K562 (cell line): ENCODE measurements around the gene COQ7. TPM values are rescaled to one million over a fixed set of nuclear protein-coding genes. Genes with fewer than 3 reads are reported as not detected.

Experiments used
- ATAC-seq: fragments of 200-7000 bp; cut with Tn5 transposase; 3 replicates; pipeline ENCODE4 v1.9.1; 2020; ENCODE audit warnings: moderate library complexity
- BruUV-seq: library from RNA; stranded (reverse); fragments of 400-500 nt; replicated peaks from 2 replicates; lab custom pipeline; 2021; lab: Mats Ljungman, UMichigan
- CTCF ChIA-PET: fragments of 300-600 bp; formaldehyde crosslinking; extraction: SDS; loops from one replicate; lab custom pipeline; 2021; ENCODE audit warnings: low intra/inter-chr PET ratio; lab: Yijun Ruan, JAX
- POLR2A ChIA-PET: fragments of 300-600, 350-650 bp; sonication (Branson Sonifier 250); formaldehyde crosslinking; extraction: SDS; loops from one replicate; lab custom pipeline; 2021; ENCODE audit warnings: antibody characterized with exemption, inconsistent platforms; lab: Yijun Ruan, JAX
- DNase-seq, 4 experiments: peaks; one replicate each; pipeline versions ENCODE4 v3.0.0 to v3.0.0-alpha.2; 2011 to 2018; ENCODE audit warnings: low spot score in 3 of 4, mixed read lengths in 3 of 4; ENCODE audit errors: extremely low read depth in 1 of 4
- FAIRE-seq: peaks from 2 replicates; lab custom pipeline; 2011; peaks lifted over from hg19 to GRCh38; lab: Jason Lieb, UNC
- H2AFZ ChIP-seq: 2 replicates; pipeline ENCODE4 v1.6.0; 2011; ENCODE audit warnings: low read depth, low read length, control low read depth, inconsistent platforms
- H3K27ac ChIP-seq: fragments of 200-600 bp; 3 replicates; pipeline ENCODE4 v1.8.0; 2011; ENCODE audit warnings: low read depth, mild to moderate bottlenecking, control low read depth, inconsistent platforms, low read length, moderate library complexity, mixed read lengths; ENCODE audit errors: extremely low read depth
- H3K27me3 ChIP-seq, 2 experiments: fragments of 300-600 bp in 1 of 2; 2 replicates in 1 of 2; 3 replicates in 1 of 2; pipeline versions ENCODE4 v1.6.0 to v1.8.0; 2011; ENCODE audit warnings: inconsistent platforms in 2 of 2, low read length in 2 of 2, mild to moderate bottlenecking in 1 of 2, mixed read lengths in 1 of 2, moderate library complexity in 1 of 2; ENCODE audit not compliant: control insufficient read depth in 2 of 2, insufficient read depth in 2 of 2
- H3K36me3 ChIP-seq: fragments of 300-600 bp; 3 replicates; pipeline ENCODE4 v1.8.0; 2011; ENCODE audit warnings: mild to moderate bottlenecking, low read length, inconsistent platforms; ENCODE audit not compliant: control insufficient read depth, insufficient read depth
- H3K4me1 ChIP-seq, 2 experiments: fragments of 200-600 bp in 1 of 2; replicated peaks in 1 of 2; 2 replicates in 1 of 2; 3 replicates in 1 of 2; pipeline versions ENCODE4 v1.5.1 to v1.8.0; 2011; ENCODE audit warnings: inconsistent platforms in 2 of 2, low read length in 2 of 2, mild to moderate bottlenecking in 1 of 2, mixed read lengths in 1 of 2, moderate library complexity in 1 of 2; ENCODE audit not compliant: control insufficient read depth in 2 of 2, insufficient read depth in 2 of 2
- H3K4me2 ChIP-seq: 2 replicates; pipeline ENCODE4 v1.6.1; 2011; ENCODE audit warnings: low read length, control low read depth, inconsistent platforms, mixed read lengths; ENCODE audit not compliant: insufficient read depth
- H3K4me3 ChIP-seq: fragments of 200-600 bp; sonication (generic), shearing (Covaris generic); 2 replicates; pipeline ENCODE4 v1.5.1; 2016; ENCODE audit warnings: control low read depth, inconsistent platforms
- H3K79me2 ChIP-seq: fragments of 200-600 bp; 3 replicates; pipeline ENCODE4 v1.8.0; 2011; ENCODE audit warnings: low read length, inconsistent platforms; ENCODE audit not compliant: control insufficient read depth, insufficient read depth
- H3K9ac ChIP-seq, 2 experiments: 2 replicates each; pipeline versions ENCODE4 v1.6.0 to v1.6.1; 2011; ENCODE audit warnings: low read depth in 2 of 2, low read length in 2 of 2, control low read depth in 1 of 2, inconsistent platforms in 1 of 2, mild to moderate bottlenecking in 1 of 2, mixed read lengths in 1 of 2; ENCODE audit not compliant: insufficient read depth in 1 of 2
- H3K9me1 ChIP-seq: one replicate; pipeline ENCODE4 v1.6.0; 2011; ENCODE audit warnings: inconsistent platforms, mild to moderate bottlenecking, low read length, moderate library complexity; ENCODE audit not compliant: control insufficient read depth, insufficient read depth
- H3K9me3 ChIP-seq: replicated peaks from 2 replicates; pipeline ENCODE4 v1.5.1; 2011; ENCODE audit warnings: low read depth, low read length, inconsistent platforms; ENCODE audit not compliant: control insufficient read depth, insufficient read depth
- H4K20me1 ChIP-seq: replicated peaks from 2 replicates; pipeline ENCODE4 v1.6.1; 2011; ENCODE audit warnings: low read length, inconsistent platforms, mixed read lengths; ENCODE audit not compliant: control insufficient read depth, insufficient read depth
- ARNT ChIP-seq, 2 experiments: fragments of 450-650 bp; IDR thresholded peaks; 2 replicates each; pipeline ENCODE4 v1.6.1; 2016; ENCODE audit warnings: mild to moderate bottlenecking in 1 of 2
- BRF1 ChIP-seq: IDR thresholded peaks from 3 replicates; pipeline ENCODE4 v1.6.1; 2011; ENCODE audit warnings: borderline replicate concordance, mild to moderate bottlenecking; ENCODE audit not compliant: insufficient read length; ENCODE audit errors: extremely low read depth
- CSDE1 ChIP-seq, 2 experiments: fragments of 450-650 bp; IDR thresholded peaks; 2 replicates each; pipeline ENCODE4 v1.6.1; 2016; ENCODE audit warnings: mild to moderate bottlenecking in 1 of 2
- EGR1 ChIP-seq: fragments of 450-650 bp; conservative IDR thresholded peaks from 2 replicates; pipeline ENCODE4 v1.6.1; 2017; ENCODE audit warnings: mild to moderate bottlenecking
- GMEB1 ChIP-seq: fragments of 250-450 bp; sonication (Bioruptor Pico); IDR thresholded peaks from 2 replicates; pipeline ENCODE4 v1.4.0; 2020; ENCODE audit warnings: mild to moderate bottlenecking
- JUN ChIP-seq, 2 experiments: sonication (generic) in 1 of 2; formaldehyde crosslinking in 1 of 2; IDR thresholded peaks; 2 replicates each; pipeline versions ENCODE4 v1.6.1 to v1.8.0; 2012 to 2022; ENCODE audit warnings: borderline replicate concordance in 2 of 2, mild to moderate bottlenecking in 2 of 2, improper control_type of control experiment in 1 of 2, low read depth in 1 of 2, low read length in 1 of 2, missing genetic modification reagents in 1 of 2
- KDM5B ChIP-seq: fragments of 200-600 bp; sonication (generic); IDR thresholded peaks from 2 replicates; pipeline ENCODE4 v1.6.1; 2012; ENCODE audit warnings: low read depth, mild to moderate bottlenecking, moderate library complexity, low read length, control low read depth, inconsistent platforms; ENCODE audit not compliant: insufficient replicate concordance
- KLF1 ChIP-seq: fragments of 450-650 bp; IDR thresholded peaks from 2 replicates; pipeline ENCODE4 v1.6.1; 2016; ENCODE audit warnings: missing genetic modification characterization, missing compliant biosample characterization
- MAFG ChIP-seq: fragments of 450-650 bp; conservative IDR thresholded peaks from 2 replicates; pipeline ENCODE4 v1.6.1; 2016; ENCODE audit warnings: missing genetic modification characterization, missing compliant biosample characterization
- MLLT1 ChIP-seq, 2 experiments: fragments of 450-650 bp; IDR thresholded peaks; 2 replicates each; pipeline ENCODE4 v1.6.1; 2016
- POLR2A ChIP-seq: fragments of 450-650 bp; conservative IDR thresholded peaks from 2 replicates; pipeline ENCODE4 v1.6.1; 2016
- SRSF1 ChIP-seq: fragments of 200-400 bp; formaldehyde crosslinking; IDR thresholded peaks from 2 replicates; pipeline ENCODE4 v1.6.1; 2017; ENCODE audit warnings: mild to moderate bottlenecking, low read depth, low read length, moderate library complexity
- SRSF7 ChIP-seq: fragments of 200-400 bp; formaldehyde crosslinking; optimal IDR thresholded peaks from 2 replicates; pipeline ENCODE3; 2017; ENCODE audit warnings: mild to moderate bottlenecking, low read depth, low read length
- SUPT5H ChIP-seq: fragments of 450-650 bp; IDR thresholded peaks from 2 replicates; pipeline ENCODE4 v1.6.1; 2016
- ZC3H8 ChIP-seq: fragments of 450-650 bp; IDR thresholded peaks from 2 replicates; pipeline ENCODE4 v1.6.1; 2017
- ZFP30 ChIP-seq: fragments of 250-450 bp; sonication (Bioruptor Pico); IDR thresholded peaks from 2 replicates; pipeline ENCODE4 v1.8.0; 2022; ENCODE audit warnings: moderate library complexity, mild to moderate bottlenecking, inconsistent platforms, borderline replicate concordance
- ZFP91 ChIP-seq: sonication (generic); formaldehyde crosslinking; IDR thresholded peaks from 2 replicates; pipeline ENCODE4 v1.8.0; 2022; ENCODE audit warnings: mild to moderate bottlenecking, missing genetic modification reagents
- ZFX ChIP-seq: sonication (generic); formaldehyde crosslinking; IDR thresholded peaks from 2 replicates; pipeline ENCODE4 v1.8.0; 2022; ENCODE audit warnings: mild to moderate bottlenecking, missing genetic modification reagents, moderate library complexity
- ZNF583 ChIP-seq: fragments of 250-450 bp; sonication (Bioruptor Pico); IDR thresholded peaks from 2 replicates; pipeline ENCODE4 v1.4.0; 2020
- WGBS: fragments of 100-300 bp; shearing (Covaris generic); methylation state at CpG from one replicate; pipeline ENCODE4 v1.1.6; 2016; ENCODE audit warnings: low coverage, mixed read lengths; ENCODE audit not compliant: insufficient coverage; ENCODE audit errors: missing lambda C conversion rate; 5-methylcytosine and 5-hydroxymethylcytosine counted together
- in situ Hi-C: fragments of 300-500 bp; cut with MboI; formaldehyde crosslinking; loops from 4 replicates; pipeline ENCODE4 v1.15.0; 2018; ENCODE audit warnings: inconsistent platforms, mixed read lengths
- intact Hi-C: fragments of 100-400 bp; cut with micrococcal nuclease; formaldehyde crosslinking; loops from 2 replicates; pipeline ENCODE4 v1.14.2; 2022
- polyA plus RNA-seq, 8 experiments: library from polyadenylated mRNA; depleted of rRNA in 4 of 8; stranded (reverse) in 5 of 8; unstranded in 3 of 8; fragments of >200 nt; fragmentation: Nextera tagmentation in 2 of 8; fragmentation: Illumina TruSeq in 1 of 8; extraction: Ambion mirVana in 2 of 8; extraction: Trizol in 1 of 8; gene quantifications; 2 replicates each; pipeline versions ENCODE4 v1.2.1 to v1.2.3, GENCODE V29; 2011 to 2014; ENCODE audit warnings: inconsistent platforms in 1 of 8, missing spikeins in 1 of 8
- total RNA-seq, 7 experiments: library from RNA; depleted of rRNA in 6 of 7; stranded (reverse); fragments of >200 nt in 6 of 7; fragmentation: Illumina TruSeq in 2 of 7; extraction: Trizol in 2 of 7; gene quantifications; 2 replicates each; pipeline versions ENCODE4 v1.2.1 to v1.2.3, GENCODE V29; 2011 to 2021; ENCODE audit warnings: low replicate concordance in 1 of 7

Gene COQ7
- total and polyA plus RNA-seq, 9 of the 15 experiments (the other 6 are each of a cell fraction or from before 2014, with no cell fraction given) = 2.3 to 26.1 (median 15.2) TPM

- in situ Hi-C loops = no loop called here
- H3K9ac ChIP-seq = peak within 1 kb of the TSS; percentile 51 to 91; a peak in 3 of 4 replicates
- no peaks in the 10 kb centered on the region for H3K27me3 ChIP-seq
- WGBS = 22% methylated on average over 11 of the region's 74 CpGs
- peaks cover 20 to 32% of the 10 kb centered on the region in 2 experiments for H3K4me1 ChIP-seq
- ATAC-seq (peak; percentile 86), FAIRE-seq (no peak), DNase-seq (peak; percentile 66 to 81 (median 76))
- ChIA-PET POLR2A (interaction anchor here (0.6 to 1.8 kb wide), 6 partner anchors 10 to 66 kb away, joined by 3 to 7 read pairs (median 3); no protein-coding TSS in a partner anchor), CTCF (no interaction called here)
- no TSS peak for BruUV-seq
- no peaks in the 10 kb centered on the region for H3K9me3 ChIP-seq
- H4K20me1 ChIP-seq = no peaks in the 10 kb centered on the region
- peak within 1 kb of the TSS; percentile 47 for H3K4me3 ChIP-seq
- no peaks in the 10 kb centered on the region for H3K36me3 ChIP-seq
- intact Hi-C loops = no loop called here
- peak within 1 kb of the TSS; percentile 65 for H3K4me2 ChIP-seq
- H3K79me2 ChIP-seq = no peaks in the 10 kb centered on the region
- H3K27ac ChIP-seq = peak within 1 kb of the TSS; percentile 40; the same call in 1 of the 3 replicates
- H3K9me1 ChIP-seq = no peaks in the 10 kb centered on the region
- peak within 1 kb of the TSS; percentile 90 for H2AFZ ChIP-seq
- TF ChIP-seq SUPT5H = peak; percentile 50; the same call in 1 of the 2 replicates
- TF ChIP-seq ZNF583 = no peak
- TF ChIP-seq MLLT1 (IDR thresholded peaks at IDR 0.05) = no peak
- TF ChIP-seq ZFP91 (CRISPR knock-in tag) = no peak
- no peak for TF ChIP-seq MAFG (tag)
- TF ChIP-seq POLR2A = peak; percentile 62
- peak; percentile 93 for TF ChIP-seq ZFX (CRISPR knock-in tag)
- no peak for TF ChIP-seq ARNT (IDR thresholded peaks at IDR 0.05)
- TF ChIP-seq EGR1 = peak; percentile 45
- TF ChIP-seq GMEB1 (CRISPR knock-in tag) = no peak
- no peak for TF ChIP-seq ZFP30 (CRISPR knock-in tag)
- no peak for TF ChIP-seq SRSF7
- TF ChIP-seq KDM5B = peak; percentile 64
- no peak for TF ChIP-seq KLF1 (tag)
- no peak for TF ChIP-seq SRSF1
- no peak for TF ChIP-seq JUN (IDR thresholded peaks at IDR 0.05; ENCODE audit: borderline replicate concordance, low read depth, low read length)
- no peak for TF ChIP-seq JUN (CRISPR knock-in tag; IDR thresholded peaks at IDR 0.05; ENCODE audit: borderline replicate concordance)
- no peak for TF ChIP-seq ZC3H8
- TF ChIP-seq BRF1 = no peak
- TF ChIP-seq CSDE1 (IDR thresholded peaks at IDR 0.05) = no peak
Observed at GRCh38 chr16:19113577-19114358, 46.4 kb downstream of the COQ7 start, which contains the start of gene ITPRIPL2. Gene ITPRIPL2 (plus strand): TSS chr16:19113964. CDS start chr16:19114462, 498 bp downstream.
